HEK293T (cell line): Measurements from ENCODE around the gene MIPOL1.
A peak's percentile ranks its signal among the peaks of the same experiment; 100 is the strongest.

Experiments used
- CTCF ChIA-PET: fragments of 350-600 bp; formaldehyde crosslinking; extraction: SDS; loops from one replicate; lab custom pipeline; 2021; ENCODE audit warnings: antibody characterized with exemption, inconsistent platforms; lab: Yijun Ruan, JAX
- POLR2A ChIA-PET: fragments of 350-600 bp; formaldehyde crosslinking; extraction: SDS; loops from one replicate; lab custom pipeline; 2020; ENCODE audit warnings: antibody characterized with exemption, inconsistent platforms; lab: Yijun Ruan, JAX
- DNase-seq: peaks from one replicate; pipeline ENCODE4 v3.0.0; 2012; ENCODE audit warnings: mixed read lengths; ENCODE audit errors: extremely low spot score
- ARNT ChIP-seq: fragments of 450-650 bp; IDR thresholded peaks from 2 replicates; pipeline ENCODE4 v1.6.1; 2017; ENCODE audit warnings: mild to moderate bottlenecking
- BHLHE40 ChIP-seq: fragments of 450-650 bp; IDR thresholded peaks from 2 replicates; pipeline ENCODE4 v1.6.1; 2016; ENCODE audit warnings: mild to moderate bottlenecking, moderate library complexity, borderline replicate concordance
- CTBP1 ChIP-seq: fragments of 450-650 bp; IDR thresholded peaks from 2 replicates; pipeline ENCODE4 v1.6.1; 2016; ENCODE audit warnings: borderline replicate concordance
- ELF4 ChIP-seq: fragments of 450-650 bp; IDR thresholded peaks from 2 replicates; pipeline ENCODE4 v1.6.1; 2017; ENCODE audit warnings: antibody characterized with exemption
- FOXA1 ChIP-seq: fragments of 450-650 bp; IDR thresholded peaks from 2 replicates; pipeline ENCODE4 v1.6.1; 2016; ENCODE audit warnings: mild to moderate bottlenecking
- FOXK2 ChIP-seq: fragments of 450-650 bp; IDR thresholded peaks from 2 replicates; pipeline ENCODE4 v1.6.1; 2016; ENCODE audit warnings: mild to moderate bottlenecking
- FOXM1 ChIP-seq: fragments of 450-650 bp; IDR thresholded peaks from 2 replicates; pipeline ENCODE4 v1.6.1; 2017; ENCODE audit warnings: mild to moderate bottlenecking, borderline replicate concordance
- HDGF ChIP-seq: fragments of 450-650 bp; IDR thresholded peaks from 2 replicates; pipeline ENCODE4 v1.6.1; 2017; ENCODE audit warnings: antibody characterized with exemption, borderline replicate concordance
- L3MBTL2 ChIP-seq: fragments of 450-650 bp; conservative IDR thresholded peaks from 2 replicates; pipeline ENCODE4 v1.6.1; 2016; ENCODE audit warnings: mild to moderate bottlenecking
- LEF1 ChIP-seq: fragments of 450-650 bp; IDR thresholded peaks from 2 replicates; pipeline ENCODE4 v1.6.1; 2017; ENCODE audit warnings: mild to moderate bottlenecking, borderline replicate concordance
- NFRKB ChIP-seq: fragments of 450-650 bp; IDR thresholded peaks from 2 replicates; pipeline ENCODE4 v1.6.1; 2016; ENCODE audit warnings: mild to moderate bottlenecking, moderate library complexity
- PKNOX1 ChIP-seq: fragments of 450-650 bp; IDR thresholded peaks from 2 replicates; pipeline ENCODE4 v1.6.1; 2016
- SP1 ChIP-seq: fragments of 450-650 bp; IDR thresholded peaks from 2 replicates; pipeline ENCODE4 v1.6.1; 2017
- SUZ12 ChIP-seq: fragments of 450-650 bp; IDR thresholded peaks from 2 replicates; pipeline ENCODE4 v1.6.1; 2016; ENCODE audit warnings: mild to moderate bottlenecking
- TARDBP ChIP-seq: fragments of 450-650 bp; IDR thresholded peaks from 2 replicates; pipeline ENCODE4 v1.6.1; 2016
- ZNF384 ChIP-seq: fragments of 450-650 bp; IDR thresholded peaks from 2 replicates; pipeline ENCODE4 v1.6.1; 2016

Gene MIPOL1

DNA sequence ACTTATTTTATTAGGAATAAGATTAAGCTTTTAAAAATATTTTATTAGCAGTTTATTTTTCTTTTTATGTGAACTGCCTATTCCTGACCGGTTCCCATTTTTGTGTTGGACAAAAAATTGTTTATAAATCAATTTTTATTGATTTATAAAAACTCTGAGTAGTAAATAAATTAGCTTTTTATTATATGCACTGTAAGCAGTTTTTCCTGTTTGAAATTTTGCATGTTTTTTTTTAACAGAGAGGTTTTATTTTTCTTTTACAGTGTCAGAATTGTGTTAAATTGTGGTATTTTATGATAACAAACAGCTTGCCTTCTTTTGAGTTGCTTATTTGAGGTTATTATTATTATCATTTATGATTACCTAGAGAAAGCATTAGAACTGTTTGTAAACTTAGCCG lies 329.3 kb downstream of the MIPOL1 start:
- CTCF ChIA-PET, result no interaction called here
- DNase-seq, result no peak
- TF ChIP-seq TARDBP, result no peak
- TF ChIP-seq NFRKB, result no peak
- POLR2A ChIA-PET, result no interaction called here

DNA sequence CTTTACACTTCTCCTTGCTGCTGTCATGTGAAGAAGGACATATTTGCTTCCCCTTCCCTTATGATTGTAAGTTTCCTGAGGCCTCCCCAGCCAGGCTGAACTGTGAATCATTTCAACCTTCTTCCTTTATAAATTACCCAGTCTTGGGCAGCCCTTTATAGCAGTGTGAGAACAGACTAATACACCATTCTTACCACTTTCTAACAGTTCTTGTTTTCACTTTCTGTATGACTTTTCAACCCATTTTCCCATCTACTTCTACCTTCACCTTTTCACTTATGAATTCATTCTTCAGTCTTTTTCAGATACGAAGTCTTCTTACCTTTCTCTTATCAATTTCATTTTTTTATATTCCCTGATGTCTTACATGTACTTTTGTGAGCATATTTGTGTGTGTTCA lies 342.3 kb downstream of the MIPOL1 start:
- CTCF ChIA-PET, result no interaction called here
- DNase-seq, result no peak
- POLR2A ChIA-PET, result no interaction called here
- no peak for TF ChIP-seq SP1
- no peak for TF ChIP-seq SUZ12
- no peak for TF ChIP-seq ZNF384
- no peak for TF ChIP-seq FOXM1
- TF ChIP-seq FOXK2, result no peak
- TF ChIP-seq CTBP1, result no peak
- no peak for TF ChIP-seq PKNOX1
- no peak for TF ChIP-seq NFRKB

DNA sequence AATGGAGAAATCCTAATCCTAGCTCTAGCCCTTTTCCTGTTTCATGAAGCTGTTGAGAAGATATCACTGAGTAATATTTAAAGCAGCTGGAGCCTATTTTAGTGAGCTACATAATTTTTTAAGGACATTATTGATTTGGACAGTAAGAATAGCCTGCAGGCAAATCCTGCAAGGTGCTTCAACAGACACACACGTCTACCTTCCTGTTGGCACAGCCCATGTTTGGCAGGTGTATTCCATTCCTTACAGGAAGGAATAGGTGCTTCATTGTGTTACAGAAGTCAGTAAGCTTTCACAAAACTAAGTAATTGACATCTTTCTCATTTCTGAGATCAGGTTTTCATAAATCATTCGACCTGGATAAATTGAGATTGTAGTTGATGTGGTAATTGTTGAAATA lies 346.7 kb downstream of the MIPOL1 start:
- ChIA-PET POLR2A (no interaction called here), CTCF (no interaction called here)
- DNase-seq, result no peak
- TF ChIP-seq SUZ12, result no peak
- TF ChIP-seq SP1, result no peak
- TF ChIP-seq ELF4, result no peak
- TF ChIP-seq LEF1, result no peak
- no peak for TF ChIP-seq CTBP1
- no peak for TF ChIP-seq L3MBTL2
- TF ChIP-seq TARDBP, result no peak
- no peak for TF ChIP-seq FOXA1
- TF ChIP-seq BHLHE40, result no peak
- no peak for TF ChIP-seq ZNF384

DNA sequence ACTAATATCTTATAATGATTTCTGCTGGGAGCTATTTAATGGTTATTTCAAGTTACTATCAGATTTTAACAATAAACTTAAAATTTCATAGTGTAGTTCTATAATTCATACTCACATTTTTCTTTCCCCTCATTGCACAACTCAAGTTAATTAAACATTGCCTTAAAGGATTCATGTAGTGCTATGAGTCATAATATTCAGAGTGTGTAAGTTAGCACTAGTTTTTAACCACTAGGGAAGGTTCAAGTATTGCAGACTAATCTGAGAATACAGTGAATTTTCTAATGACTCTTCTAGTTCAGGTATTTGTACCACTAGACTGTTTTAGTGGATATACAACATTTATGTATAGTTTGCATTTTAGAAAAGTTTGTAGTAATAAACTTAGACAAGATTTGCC lies 347.4 kb downstream of the MIPOL1 start:
- TF ChIP-seq FOXM1, result no peak
- no peak for TF ChIP-seq ZNF384
- no peak for TF ChIP-seq BHLHE40
- no peak for TF ChIP-seq CTBP1
- TF ChIP-seq HDGF, result no peak
- TF ChIP-seq ELF4, result no peak
- no peak for TF ChIP-seq PKNOX1
- TF ChIP-seq SUZ12, result no peak
- TF ChIP-seq NFRKB, result no peak
- CTCF ChIA-PET, result no interaction called here
- POLR2A ChIA-PET, result no interaction called here
- DNase-seq, result no peak

- TF ChIP-seq HDGF (no peak), SUZ12 (no peak), FOXA1 (peak; percentile 53; the same call in 1 of the 2 replicates)
- ChIA-PET POLR2A (no interaction called here), CTCF (no interaction called here)
- no peak for DNase-seq
Measured at GRCh38 chr14:37546621-37547447, 349.1 kb downstream of the MIPOL1 start.

GRCh38 chr14:37550511-37550910 lies 352.8 kb downstream of the MIPOL1 start:
- POLR2A ChIA-PET, result no interaction called here
- TF ChIP-seq FOXM1 (no peak), FOXA1 (no peak), TARDBP (no peak), FOXK2 (no peak), PKNOX1 (no peak), HDGF (no peak), BHLHE40 (no peak), NFRKB (no peak), SUZ12 (no peak), ELF4 (no peak), LEF1 (no peak), CTBP1 (no peak), ARNT (no peak), L3MBTL2 (no peak), ZNF384 (no peak), SP1 (no peak)
- no peak for DNase-seq
- CTCF ChIA-PET, result no interaction called here

DNA sequence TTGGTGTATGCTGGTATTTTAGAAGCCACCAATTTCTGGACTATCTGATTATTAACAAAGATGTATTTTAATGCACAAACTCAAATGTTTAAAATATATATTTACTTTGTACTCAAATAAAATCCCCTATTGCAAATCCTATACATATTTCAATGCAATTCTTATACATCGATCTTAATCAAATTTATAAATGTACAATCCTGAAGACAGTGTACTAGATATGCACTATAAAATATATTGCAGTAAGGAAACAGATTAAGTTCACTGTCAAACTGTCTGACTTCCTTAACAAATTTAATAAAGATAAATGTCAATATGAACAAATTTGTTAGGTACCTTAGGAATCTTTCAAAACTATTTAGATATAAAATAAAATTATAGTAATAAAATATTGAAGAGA lies 353.4 kb downstream of the MIPOL1 start:
- ChIA-PET CTCF (no interaction called here), POLR2A (no interaction called here)
- DNase-seq, result no peak
- no peak for TF ChIP-seq FOXM1
- no peak for TF ChIP-seq SP1
- no peak for TF ChIP-seq TARDBP
- TF ChIP-seq ZNF384, result no peak
- no peak for TF ChIP-seq ELF4
- TF ChIP-seq SUZ12, result no peak
- no peak for TF ChIP-seq LEF1
- TF ChIP-seq CTBP1, result no peak
- TF ChIP-seq NFRKB, result no peak
- no peak for TF ChIP-seq HDGF
- no peak for TF ChIP-seq PKNOX1
- no peak for TF ChIP-seq ARNT
- no peak for TF ChIP-seq BHLHE40
- no peak for TF ChIP-seq FOXA1
- no peak for TF ChIP-seq L3MBTL2
- TF ChIP-seq FOXK2, result no peak
